Measurements from ENCODE around the gene SOCS1. TPM values are rescaled to one million over a fixed set of nuclear protein-coding genes. Genes with fewer than 3 reads are reported as not detected.

Gene SOCS1
- total RNA-seq, 1 donor from 2014 or later, result 1.6 TPM

DNA sequence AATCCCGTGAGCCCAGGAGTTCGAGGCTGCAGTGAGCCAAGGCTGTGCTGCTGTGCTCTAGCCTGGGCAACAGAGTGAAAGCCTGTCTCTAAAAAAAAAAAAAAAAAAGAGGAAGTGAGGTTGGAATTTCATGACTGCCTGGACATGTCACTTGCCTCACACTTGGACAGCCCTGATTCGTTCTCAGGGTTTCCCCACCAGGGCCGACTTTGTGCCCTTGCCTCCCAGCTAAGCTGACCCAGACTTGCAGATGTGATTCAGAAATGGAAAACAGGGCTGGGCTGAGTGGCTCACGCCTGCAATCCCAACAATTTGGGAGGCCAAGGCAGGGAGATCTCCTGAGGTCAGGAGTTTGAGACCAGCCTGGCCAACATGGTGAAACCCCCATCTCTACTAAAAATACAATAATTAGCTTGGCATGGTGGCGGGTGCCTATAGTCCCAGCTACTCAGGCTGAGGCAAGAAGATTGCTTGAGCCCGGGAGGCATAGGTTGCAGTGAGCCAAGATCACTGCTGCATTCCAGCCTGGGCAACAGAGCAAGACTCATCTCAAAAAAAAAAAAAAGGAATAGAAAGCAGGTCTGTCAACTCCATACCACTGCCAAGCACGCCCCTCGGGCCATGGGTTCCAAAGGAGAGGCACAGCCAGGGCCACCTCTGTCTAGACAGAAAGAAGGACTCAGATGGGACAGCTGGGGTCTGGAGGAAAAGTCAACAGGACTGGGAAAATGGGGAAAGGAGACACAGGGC is 46.9 kb downstream of the SOCS1 start:
- no peaks in the 10 kb centered on the region for H3K27me3 Mint-ChIP-seq (ENCODE audit: low read depth)
- H3K36me3 Mint-ChIP-seq (ENCODE audit: low read depth), result no peaks in the 10 kb centered on the region
- no peak overlapping the region for H3K4me3 Mint-ChIP-seq
- no peak overlapping the region for H3K27ac Mint-ChIP-seq (ENCODE audit: unreplicated experiment)
- TF ChIP-seq CTCF (conservative IDR thresholded peaks at IDR 0.05), result no peak
- DNase-seq (ENCODE audit: low read depth, low spot score), result no peak
- H3K9me3 Mint-ChIP-seq, result no peaks in the 10 kb centered on the region
- H3K4me1 Mint-ChIP-seq, result no peaks in the 10 kb centered on the region

GRCh38 chr16:11207646-11208045 is 48.4 kb downstream of the SOCS1 start:
- no peak for TF ChIP-seq CTCF (conservative IDR thresholded peaks at IDR 0.05)
- no peak overlapping the region for H3K27ac Mint-ChIP-seq (ENCODE audit: unreplicated experiment)
- H3K27me3 Mint-ChIP-seq (ENCODE audit: low read depth), result peaks cover 4% of the 10 kb centered on the region
- H3K4me1 Mint-ChIP-seq, result no peaks in the 10 kb centered on the region
- DNase-seq (ENCODE audit: low read depth, low spot score), result no peak
- H3K36me3 Mint-ChIP-seq (ENCODE audit: low read depth), result no peaks in the 10 kb centered on the region
- no peaks in the 10 kb centered on the region for H3K9me3 Mint-ChIP-seq
- H3K4me3 Mint-ChIP-seq, result no peak overlapping the region

- Mint-ChIP-seq H3K27me3 (ENCODE audit: low read depth) (peaks cover 10% of the 10 kb centered on the region), H3K4me3 (no peak overlapping the region)
- no peak for DNase-seq (ENCODE audit: low read depth, low spot score)
Measured at GRCh38 chr16:11205754-11206581, 50.0 kb downstream of the SOCS1 start.

GRCh38 chr16:11205065-11205699 is 50.8 kb downstream of the SOCS1 start:
- no peaks in the 10 kb centered on the region for H3K36me3 Mint-ChIP-seq (ENCODE audit: low read depth)
- H3K27ac Mint-ChIP-seq (ENCODE audit: unreplicated experiment), result no peak overlapping the region
- no peak for DNase-seq (ENCODE audit: low read depth, low spot score)

More at GRCh38 chr16:11205754-11206581, 50.0 kb downstream of the SOCS1 start:
- Mint-ChIP-seq H3K27ac (ENCODE audit: unreplicated experiment) (no peak overlapping the region), H3K9me3 (no peaks in the 10 kb centered on the region), H3K4me1 (peaks cover 10% of the 10 kb centered on the region), H3K36me3 (ENCODE audit: low read depth) (no peaks in the 10 kb centered on the region)
- TF ChIP-seq CTCF (conservative IDR thresholded peaks at IDR 0.05), result no peak

More at GRCh38 chr16:11205065-11205699, 50.8 kb downstream of the SOCS1 start:
- TF ChIP-seq CTCF (conservative IDR thresholded peaks at IDR 0.05), result no peak
- Mint-ChIP-seq H3K4me3 (no peak overlapping the region), H3K27me3 (ENCODE audit: low read depth) (peaks cover 16% of the 10 kb centered on the region), H3K9me3 (no peaks in the 10 kb centered on the region), H3K4me1 (peaks cover 10% of the 10 kb centered on the region)
